GM19455 (cell line): ENCODE measurements around the gene CTDSP2.

Experiments
- ATAC-seq: cut with Tn5 transposase; IDR thresholded peaks from one replicate; pipeline ENCODE4 v1.9.1; 2021; ENCODE audit not compliant: unreplicated experiment

The CTDSP2 gene

DNA sequence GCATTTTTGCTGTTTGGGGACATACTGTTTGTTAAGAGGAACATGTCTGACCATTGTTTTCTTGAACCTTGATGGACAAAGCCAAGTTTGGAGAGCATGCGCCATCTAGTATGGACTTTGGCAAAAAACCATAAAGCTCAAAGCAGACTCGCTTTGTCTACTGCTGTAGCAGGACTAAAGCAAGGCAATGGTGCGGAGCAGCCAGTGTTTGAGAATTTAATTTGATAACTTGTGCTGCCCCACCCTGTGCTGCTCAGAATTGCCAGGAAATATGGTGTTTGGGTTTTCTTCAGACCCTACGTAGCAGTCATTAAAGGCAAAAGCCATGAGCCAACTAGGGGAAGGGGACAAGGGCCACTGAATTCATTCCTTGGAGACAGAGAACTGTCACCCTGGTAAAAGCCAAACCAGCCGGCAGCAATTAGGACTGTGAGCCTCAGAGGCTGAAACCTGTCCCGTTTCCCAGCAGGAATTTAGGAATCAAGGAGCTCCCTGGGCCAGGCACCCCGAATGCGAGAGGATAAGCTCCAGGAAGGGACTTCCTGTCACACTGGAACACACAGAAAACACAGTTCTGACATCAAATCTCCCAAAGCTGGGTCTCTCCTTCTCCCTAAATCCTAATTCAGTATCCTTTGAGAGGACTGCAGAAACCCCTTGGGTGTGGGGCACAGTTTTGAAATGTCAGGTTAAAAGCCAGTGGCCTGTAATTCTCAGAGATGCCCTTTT, 29.1 kb downstream of the CTDSP2 start:
- ATAC-seq: no peak

GRCh38 chr12:57816855-57817151, 29.7 kb downstream of the CTDSP2 start:
- no peak for ATAC-seq

- ATAC-seq: no peak
These were observed 30.3 kb downstream of the CTDSP2 start for GRCh38 chr12:57816001-57816854.

DNA sequence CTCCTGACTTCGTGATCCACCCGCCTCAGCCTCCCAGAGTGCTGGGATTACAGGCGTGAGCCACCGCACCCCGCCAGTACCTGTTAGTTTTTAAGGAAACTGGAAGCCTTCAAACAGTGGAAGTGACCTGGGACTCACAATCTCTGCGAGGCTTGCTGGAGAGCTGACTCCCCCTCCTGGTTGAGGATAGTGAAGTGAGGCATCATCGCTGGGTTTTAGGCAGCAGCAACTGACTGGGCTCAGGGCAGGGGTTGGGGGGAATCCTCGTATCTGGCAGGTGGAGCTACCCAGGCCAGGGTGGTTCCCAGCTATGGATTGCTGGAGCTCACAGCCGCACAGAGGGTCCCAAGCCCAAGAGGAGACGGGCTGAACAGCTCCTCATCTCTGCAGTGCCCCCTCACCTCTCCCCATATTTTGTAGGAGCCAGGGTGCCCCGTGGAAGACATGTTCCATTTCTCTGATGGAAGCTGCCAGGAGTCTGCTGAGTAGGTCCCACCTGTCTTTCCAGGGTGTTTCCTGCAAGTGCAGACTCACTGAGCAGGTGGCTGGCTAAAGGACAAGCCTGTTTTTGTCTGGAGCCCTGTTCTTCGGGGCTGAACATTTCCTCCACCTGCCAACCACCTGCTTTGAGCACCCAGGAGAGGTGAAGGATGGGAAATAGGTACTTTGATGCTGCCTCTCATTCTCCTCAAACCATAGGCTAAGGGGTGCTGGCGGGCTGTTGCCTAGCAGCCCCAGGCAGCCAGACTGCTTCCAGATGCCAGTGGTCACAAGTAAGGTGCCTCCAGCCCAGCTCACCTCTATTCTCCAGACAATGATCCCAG, 31.1 kb downstream of the CTDSP2 start:
- ATAC-seq: no peak

- no peak for ATAC-seq
These were observed 32.4 kb downstream of the CTDSP2 start for GRCh38 chr12:57813971-57814772.

- ATAC-seq: no peak
These were observed 33.2 kb downstream of the CTDSP2 start for GRCh38 chr12:57813111-57813970.

GRCh38 chr12:57811028-57811755, 35.3 kb downstream of the CTDSP2 start:
- ATAC-seq: no peak

- ATAC-seq: no peak
These were observed 36.1 kb downstream of the CTDSP2 start for GRCh38 chr12:57810450-57810849.

DNA sequence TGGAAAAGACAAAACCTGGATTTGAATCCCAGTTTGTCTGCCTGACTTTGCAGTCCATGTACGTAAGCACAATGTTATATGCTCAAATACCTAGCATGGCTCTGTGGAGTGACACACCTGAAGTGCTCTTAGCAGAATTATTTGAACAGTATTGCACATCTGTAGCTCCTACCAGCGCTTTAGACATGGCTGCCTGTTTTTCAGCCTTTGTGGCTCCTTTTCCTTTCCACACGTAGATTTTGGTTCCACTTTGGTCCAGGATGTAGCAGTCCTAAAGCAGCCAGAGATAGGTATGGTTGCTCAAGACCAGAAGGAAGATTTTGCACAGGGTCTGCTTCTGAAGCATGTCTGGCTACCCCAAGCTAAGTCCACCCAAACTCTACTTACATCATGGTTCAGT, 37.1 kb downstream of the CTDSP2 start:
- ATAC-seq: no peak

- ATAC-seq: no peak
These were observed 38.2 kb downstream of the CTDSP2 start for GRCh38 chr12:57808351-57808750.

DNA sequence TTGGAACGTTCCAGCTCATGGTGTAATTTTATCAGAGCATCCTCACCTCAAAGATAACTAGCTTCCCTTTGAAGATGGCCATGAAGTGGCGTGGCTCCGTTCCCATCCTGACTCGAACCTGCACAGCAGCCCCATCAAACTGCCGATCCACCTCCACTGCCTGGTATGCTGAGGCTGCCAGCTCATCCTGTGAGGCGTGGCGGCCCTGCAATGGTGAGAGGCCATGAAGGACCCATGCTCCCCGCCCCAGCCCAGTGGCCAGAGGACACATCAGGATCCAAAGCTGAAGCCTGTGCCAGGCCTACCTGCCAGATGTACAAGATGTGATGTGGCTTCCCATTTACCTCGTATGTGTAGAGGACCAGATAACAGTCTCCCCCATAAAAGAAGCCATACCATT, 39.2 kb downstream of the CTDSP2 start:
- ATAC-seq: no peak

DNA sequence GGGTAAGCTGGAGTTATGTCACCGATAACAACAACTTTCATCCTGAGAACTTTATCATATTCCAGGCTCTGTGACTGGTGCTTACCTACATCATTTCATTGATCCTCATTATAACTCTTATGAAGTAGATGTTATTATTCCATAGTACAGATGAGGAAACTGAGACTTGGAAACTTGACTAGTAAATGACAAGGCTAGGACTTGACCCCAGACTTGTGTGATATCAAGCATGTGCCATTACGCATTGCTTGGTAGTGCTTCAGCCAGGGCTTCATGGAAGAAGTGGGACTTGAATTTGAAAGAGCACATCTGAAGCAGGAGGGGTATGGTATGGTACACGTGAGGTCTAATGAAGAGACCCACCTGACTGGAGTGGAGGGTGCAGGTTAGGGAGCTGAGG, 39.9 kb downstream of the CTDSP2 start:
- ATAC-seq: no peak

- no peak for ATAC-seq
These were observed 43.1 kb downstream of the CTDSP2 start for GRCh38 chr12:57803319-57803893.

GRCh38 chr12:57802607-57803006, 43.9 kb downstream of the CTDSP2 start:
- no peak for ATAC-seq

DNA sequence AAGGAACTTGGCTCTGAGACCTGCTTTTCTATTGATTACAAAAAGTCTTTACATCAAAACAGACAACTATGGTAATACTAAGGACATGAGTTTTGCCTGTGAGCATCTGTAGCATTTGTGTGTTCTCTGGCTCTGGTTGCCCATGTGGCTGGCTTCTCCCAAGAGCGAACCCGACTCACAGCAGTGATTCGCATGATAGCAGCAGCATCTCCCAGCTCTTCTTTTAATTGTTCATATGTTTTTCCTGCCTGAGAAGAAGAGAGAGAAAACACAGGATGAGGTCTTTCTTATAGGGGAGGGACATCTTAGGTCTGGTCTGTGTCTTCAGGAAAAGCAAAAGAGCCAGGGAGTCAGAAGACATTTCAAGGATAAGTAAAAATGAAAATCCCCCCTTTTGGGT, 45.6 kb downstream of the CTDSP2 start:
- no peak for ATAC-seq

DNA sequence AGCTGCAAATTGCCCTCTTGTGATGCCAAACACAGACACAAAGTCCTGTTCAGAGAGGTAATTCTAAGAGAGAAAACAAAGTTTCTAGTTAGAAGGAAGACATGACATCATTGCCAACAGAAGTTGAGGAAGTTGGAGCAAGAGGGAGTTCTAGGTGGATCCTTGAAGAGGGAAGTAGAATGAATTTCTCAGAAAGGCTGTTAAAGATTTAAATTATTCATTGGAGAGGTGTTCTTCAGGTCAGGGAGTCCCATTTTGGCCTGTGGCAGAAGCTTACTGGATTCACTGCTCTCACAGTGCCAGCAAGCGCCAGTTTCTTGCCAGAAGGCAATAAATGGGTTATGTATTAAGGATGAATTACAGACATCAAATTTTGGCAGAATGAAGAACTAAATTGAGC, 48.6 kb downstream of the CTDSP2 start:
- no peak for ATAC-seq

DNA sequence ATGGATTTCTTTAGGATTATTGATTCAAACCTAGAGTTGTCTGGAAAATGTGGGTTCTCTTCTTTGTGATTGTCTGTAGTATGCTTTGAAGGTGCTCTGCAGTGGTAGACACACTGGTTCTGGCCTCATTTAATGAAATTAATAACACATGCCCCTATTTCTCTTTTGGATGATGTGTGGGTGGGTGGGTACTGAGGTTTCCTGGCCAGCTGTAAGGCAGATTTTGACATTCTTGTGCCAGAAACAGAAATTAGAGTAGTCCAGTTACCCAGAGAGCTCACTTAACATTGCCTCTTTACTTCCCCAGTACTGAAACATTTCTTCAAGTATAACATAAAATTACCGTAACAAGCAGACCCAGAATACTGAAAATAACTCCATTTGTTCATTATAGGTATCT, 49.5 kb downstream of the CTDSP2 start:
- ATAC-seq: no peak

DNA sequence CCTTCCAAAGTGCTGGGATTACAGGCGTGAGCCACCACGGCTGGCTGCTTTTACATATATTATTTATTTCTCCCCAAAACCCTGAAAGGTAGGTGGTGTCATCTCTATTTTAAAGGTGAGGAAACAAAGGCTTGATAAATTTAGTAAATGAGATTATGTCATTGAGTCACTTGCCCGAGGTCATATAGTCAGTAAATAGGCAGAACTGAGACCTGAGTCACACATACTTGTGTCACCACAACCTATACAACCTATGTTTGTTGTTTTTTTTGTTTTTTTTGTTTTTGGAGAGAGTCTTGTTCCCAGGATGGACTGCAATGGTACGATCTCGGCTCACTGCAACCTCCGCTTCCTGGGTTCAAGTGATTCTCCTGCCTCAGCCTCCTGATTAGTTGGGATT, 51.2 kb downstream of the CTDSP2 start:
- ATAC-seq: no peak

- ATAC-seq: no peak
These were observed 52.6 kb downstream of the CTDSP2 start for GRCh38 chr12:57793920-57794319.
